ENCODE measurements around the gene MAP3K14. TPM values are rescaled to one million over a fixed set of nuclear protein-coding genes. Genes with fewer than 3 reads are reported as not detected.

MAP3K14 gene
- total and polyA plus RNA-seq, 10 of the 15 experiments (the other 5 are each of a cell fraction or from before 2014, with no cell fraction given), result 2.1 to 33.3 (median 19.7) TPM

DNA sequence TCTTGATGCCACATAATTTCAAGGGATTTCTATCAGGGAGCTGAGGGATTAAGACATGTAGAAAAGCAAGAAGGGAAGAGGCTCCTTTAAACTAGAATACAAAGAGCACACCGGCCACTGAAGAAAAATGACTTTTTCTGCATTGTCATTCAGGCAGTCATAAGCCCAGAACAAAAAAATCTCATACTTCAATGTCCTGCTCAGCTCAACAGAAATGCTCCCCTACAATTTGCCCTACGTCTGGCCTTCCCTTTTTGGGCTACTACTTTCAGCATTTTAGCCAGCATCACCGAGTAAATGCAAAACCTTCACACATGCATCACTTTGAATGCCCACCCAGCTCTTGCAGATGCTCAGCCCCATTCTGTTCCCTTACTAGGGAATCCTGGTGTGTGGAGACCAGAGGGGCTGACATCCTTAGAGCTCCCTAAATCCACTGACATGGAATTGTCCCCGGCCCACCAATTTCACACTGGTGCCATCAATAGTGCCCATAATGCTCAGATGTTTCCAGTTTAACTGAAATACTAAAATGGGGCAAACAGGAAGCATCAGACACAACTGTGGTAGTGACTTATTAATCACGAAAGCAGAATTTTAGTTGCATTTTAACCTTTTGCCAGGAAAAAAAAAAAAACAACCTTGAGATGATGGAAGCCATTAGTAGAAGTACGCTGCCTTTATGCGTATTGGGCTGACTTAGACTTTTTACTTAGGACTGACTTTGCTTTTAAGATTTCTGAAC is 2.7 kb downstream of the MAP3K14 start (continued):
- TF ChIP-seq, protein P1, sequence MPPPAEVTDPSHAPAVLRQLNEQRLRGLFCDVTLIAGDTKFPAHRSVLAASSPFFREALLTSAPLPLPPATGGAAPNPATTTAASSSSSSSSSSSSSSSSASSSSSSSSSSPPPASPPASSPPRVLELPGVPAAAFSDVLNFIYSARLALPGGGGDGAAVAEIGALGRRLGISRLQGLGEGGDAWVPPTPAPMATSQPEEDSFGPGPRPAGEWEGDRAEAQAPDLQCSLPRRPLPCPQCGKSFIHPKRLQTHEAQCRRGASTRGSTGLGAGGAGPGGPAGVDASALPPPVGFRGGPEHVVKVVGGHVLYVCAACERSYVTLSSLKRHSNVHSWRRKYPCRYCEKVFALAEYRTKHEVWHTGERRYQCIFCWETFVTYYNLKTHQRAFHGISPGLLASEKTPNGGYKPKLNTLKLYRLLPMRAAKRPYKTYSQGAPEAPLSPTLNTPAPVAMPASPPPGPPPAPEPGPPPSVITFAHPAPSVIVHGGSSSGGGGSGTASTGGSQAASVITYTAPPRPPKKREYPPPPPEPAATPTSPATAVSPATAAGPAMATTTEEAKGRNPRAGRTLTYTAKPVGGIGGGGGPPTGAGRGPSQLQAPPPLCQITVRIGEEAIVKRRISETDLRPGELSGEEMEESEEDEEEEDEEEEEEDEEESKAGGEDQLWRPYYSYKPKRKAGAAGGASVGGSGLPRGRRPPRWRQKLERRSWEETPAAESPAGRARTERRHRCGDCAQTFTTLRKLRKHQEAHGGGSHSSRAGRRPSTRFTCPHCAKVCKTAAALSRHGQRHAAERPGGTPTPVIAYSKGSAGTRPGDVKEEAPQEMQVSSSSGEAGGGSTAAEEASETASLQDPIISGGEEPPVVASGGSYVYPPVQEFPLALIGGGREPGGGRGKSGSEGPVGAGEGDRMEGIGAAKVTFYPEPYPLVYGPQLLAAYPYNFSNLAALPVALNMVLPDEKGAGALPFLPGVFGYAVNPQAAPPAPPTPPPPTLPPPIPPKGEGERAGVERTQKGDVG (CRISPR knock-in tag; IDR thresholded peaks at IDR 0.05), result no peak
- TF ChIP-seq SPI1 (IDR thresholded peaks at IDR 0.05; ENCODE audit: borderline replicate concordance, insufficient read depth, low read depth, low read length) (0 out of 2 replicates have a peak, but pooled peaks have one; percentile 5), BRCA1 (IDR thresholded peaks at IDR 0.05; ENCODE audit: low read depth, low read length) (no peak), MYC (IDR thresholded peaks at IDR 0.05; ENCODE audit: insufficient read depth, insufficient read length, insufficient replicate concordance, low read length, severe bottlenecking) (no peak), GABPA (IDR thresholded peaks at IDR 0.05; ENCODE audit: low read depth) (no peak), NFYA (IDR thresholded peaks at IDR 0.05; ENCODE audit: borderline replicate concordance, low read depth, low read length) (no peak), STAT3 (IDR thresholded peaks at IDR 0.05; ENCODE audit: low read depth, low read length) (no peak), STAT1 (conservative IDR thresholded peaks at IDR 0.05) (no peak), CREB1 (IDR thresholded peaks at IDR 0.05; ENCODE audit: low read depth) (no peak)
- TF ChIP-seq, protein P2, sequence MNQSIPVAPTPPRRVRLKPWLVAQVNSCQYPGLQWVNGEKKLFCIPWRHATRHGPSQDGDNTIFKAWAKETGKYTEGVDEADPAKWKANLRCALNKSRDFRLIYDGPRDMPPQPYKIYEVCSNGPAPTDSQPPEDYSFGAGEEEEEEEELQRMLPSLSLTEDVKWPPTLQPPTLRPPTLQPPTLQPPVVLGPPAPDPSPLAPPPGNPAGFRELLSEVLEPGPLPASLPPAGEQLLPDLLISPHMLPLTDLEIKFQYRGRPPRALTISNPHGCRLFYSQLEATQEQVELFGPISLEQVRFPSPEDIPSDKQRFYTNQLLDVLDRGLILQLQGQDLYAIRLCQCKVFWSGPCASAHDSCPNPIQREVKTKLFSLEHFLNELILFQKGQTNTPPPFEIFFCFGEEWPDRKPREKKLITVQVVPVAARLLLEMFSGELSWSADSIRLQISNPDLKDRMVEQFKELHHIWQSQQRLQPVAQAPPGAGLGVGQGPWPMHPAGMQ (IDR thresholded peaks at IDR 0.05; ENCODE audit: borderline replicate concordance), result no peak

Data from GM12878 (cell line).